Keratinocyte (primary cell): ENCODE data around the gene CENATAC.
"Not testable (repeated sequence)": the region's sequence is repeated elsewhere in the genome, so short reads cannot be mapped to it uniquely, and the experiment has no call there.

Experiments used
- CTCF ChIP-seq, 3 experiments: IDR thresholded peaks in 1 of 3; conservative IDR thresholded peaks in 1 of 3; optimal IDR thresholded peaks in 1 of 3; 2 replicates in 2 of 3; 3 replicates in 1 of 3; pipeline versions ENCODE3 to v1.5.1; 2011; ENCODE audit warnings: low read length in 3 of 3, mild to moderate bottlenecking in 3 of 3, moderate library complexity in 2 of 3, control low read depth in 1 of 3, inconsistent platforms in 1 of 3; ENCODE audit not compliant: insufficient read depth in 2 of 3; ENCODE audit errors: extremely low read depth in 1 of 3
- EZH2 ChIP-seq: IDR thresholded peaks from one replicate; pipeline ENCODE4 v1.6.1; 2012; ENCODE audit warnings: inconsistent platforms, mild to moderate bottlenecking, low read length, moderate library complexity

- TF ChIP-seq CTCF (optimal IDR thresholded peaks at IDR 0.05 in 1 of 3, IDR thresholded peaks at IDR 0.05 in 1 of 3, conservative IDR thresholded peaks at IDR 0.05 in 1 of 3; ENCODE audit: extremely low read depth in 1 of 3, insufficient read depth in 2 of 3, low read length in 3 of 3); EZH2: not testable (repeated sequence)
Observed at GRCh38 chr11:118969508-118969907, 28.4 kb upstream of the CENATAC start.
